ENCODE results near the gene C5orf46. TPM values are rescaled to one million over a fixed set of nuclear protein-coding genes. Genes with fewer than 3 reads are reported as not detected.
"Not testable (repeated sequence)": the region's sequence is repeated elsewhere in the genome, so short reads cannot be mapped to it uniquely, and the experiment has no call there.

Gene C5orf46
- 1.3 TPM for total RNA-seq
- polyA plus RNA-seq = not detected

- H3K36me3 ChIP-seq (ENCODE audit: insufficient read depth) = no peaks in the 10 kb centered on the region
- H3K4me1 ChIP-seq (ENCODE audit: insufficient read depth) = no peaks in the 10 kb centered on the region
- WGBS = 74% methylated on average over 8 of the region's 8 CpGs
- H3K4me3 ChIP-seq (ENCODE audit: low read depth, low read length) = no peak within 1 kb of the TSS
- DNase-seq (ENCODE audit: extremely low spot score) = no peak
- H3K27ac ChIP-seq (ENCODE audit: low read depth) = no peak within 1 kb of the TSS
Measured at GRCh38 chr5:147906326-147907095, at the start of gene C5orf46. C5orf46 (minus strand) TSS chr5:147906538; CDS start chr5:147906501, 37 bp downstream.

GRCh38 chr5:147954971-147955370 is 48.6 kb upstream of the C5orf46 start:
- H3K4me1 ChIP-seq (ENCODE audit: insufficient read depth) = no peaks in the 10 kb centered on the region
- H3K4me3 ChIP-seq (ENCODE audit: low read depth, low read length) = no peak overlapping the region
- no peak for DNase-seq (ENCODE audit: extremely low spot score)
- WGBS = 51% methylated on average over 6 of the region's 6 CpGs
- no peak overlapping the region for H3K27ac ChIP-seq (ENCODE audit: low read depth)
- no peaks in the 10 kb centered on the region for H3K36me3 ChIP-seq (ENCODE audit: insufficient read depth)

- DNase-seq (ENCODE audit: extremely low spot score) = no peak
- Histone ChIP-seq H3K27ac (ENCODE audit: low read depth) (no peak overlapping the region), H3K4me1 (ENCODE audit: insufficient read depth) (no peaks in the 10 kb centered on the region), H3K36me3 (ENCODE audit: insufficient read depth) (no peaks in the 10 kb centered on the region), H3K4me3 (ENCODE audit: low read depth, low read length) (no peak overlapping the region)
- WGBS = 43% methylated on average over 2 of the region's 2 CpGs
Measured at GRCh38 chr5:147949711-147950573, 43.6 kb upstream of the C5orf46 start.

- not testable (repeated sequence) for H3K4me3 ChIP-seq (ENCODE audit: low read depth, low read length); H3K36me3 ChIP-seq (ENCODE audit: insufficient read depth); H3K4me1 ChIP-seq (ENCODE audit: insufficient read depth); DNase-seq (ENCODE audit: extremely low spot score); H3K27ac ChIP-seq (ENCODE audit: low read depth)
- 91% methylated on average over 25 of the region's 25 CpGs for WGBS
Measured at GRCh38 chr5:147946658-147947274, 40.4 kb upstream of the C5orf46 start.

- Histone ChIP-seq H3K36me3 (ENCODE audit: insufficient read depth) (no peaks in the 10 kb centered on the region), H3K4me3 (ENCODE audit: low read depth, low read length) (no peak overlapping the region), H3K4me1 (ENCODE audit: insufficient read depth) (no peaks in the 10 kb centered on the region), H3K27ac (ENCODE audit: low read depth) (no peak overlapping the region)
- no peak for DNase-seq (ENCODE audit: extremely low spot score)
- 91% methylated on average over 4 of the region's 4 CpGs for WGBS
Measured at GRCh38 chr5:147939431-147940114, 33.2 kb upstream of the C5orf46 start.

- no peaks in the 10 kb centered on the region for H3K36me3 ChIP-seq (ENCODE audit: insufficient read depth)
- WGBS = 10% methylated on average over 3 of the region's 3 CpGs
- no peak for DNase-seq (ENCODE audit: extremely low spot score)
- H3K4me3 ChIP-seq (ENCODE audit: low read depth, low read length) = no peak overlapping the region
- H3K27ac ChIP-seq (ENCODE audit: low read depth) = no peak overlapping the region
- H3K4me1 ChIP-seq (ENCODE audit: insufficient read depth) = no peaks in the 10 kb centered on the region
Measured at GRCh38 chr5:147935032-147935431, 28.7 kb upstream of the C5orf46 start.

- 71% methylated on average over 2 of the region's 2 CpGs for WGBS
- no peak for DNase-seq (ENCODE audit: extremely low spot score)
- no peak overlapping the region for H3K4me3 ChIP-seq (ENCODE audit: low read depth, low read length)
- no peaks in the 10 kb centered on the region for H3K4me1 ChIP-seq (ENCODE audit: insufficient read depth)
- H3K36me3 ChIP-seq (ENCODE audit: insufficient read depth) = no peaks in the 10 kb centered on the region
- no peak overlapping the region for H3K27ac ChIP-seq (ENCODE audit: low read depth)
Measured at GRCh38 chr5:147930769-147931168, 24.4 kb upstream of the C5orf46 start.

GRCh38 chr5:147927901-147928300 is 21.6 kb upstream of the C5orf46 start:
- no peak for DNase-seq (ENCODE audit: extremely low spot score)
- H3K4me3 ChIP-seq (ENCODE audit: low read depth, low read length) = no peak overlapping the region
- no peak overlapping the region for H3K27ac ChIP-seq (ENCODE audit: low read depth)
- H3K36me3 ChIP-seq (ENCODE audit: insufficient read depth) = no peaks in the 10 kb centered on the region
- no peaks in the 10 kb centered on the region for H3K4me1 ChIP-seq (ENCODE audit: insufficient read depth)
- WGBS = 18% methylated on average over 3 of the region's 3 CpGs

- no peaks in the 10 kb centered on the region for H3K4me1 ChIP-seq (ENCODE audit: insufficient read depth)
- no peak overlapping the region for H3K4me3 ChIP-seq (ENCODE audit: low read depth, low read length)
- no peaks in the 10 kb centered on the region for H3K36me3 ChIP-seq (ENCODE audit: insufficient read depth)
- no peak overlapping the region for H3K27ac ChIP-seq (ENCODE audit: low read depth)
- DNase-seq (ENCODE audit: extremely low spot score) = no peak
- 80% methylated on average over 4 of the region's 4 CpGs for WGBS
Measured at GRCh38 chr5:147925020-147925419, 18.7 kb upstream of the C5orf46 start.

GRCh38 chr5:147921136-147921535 is 14.8 kb upstream of the C5orf46 start:
- H3K27ac ChIP-seq (ENCODE audit: low read depth) = no peak overlapping the region
- no peaks in the 10 kb centered on the region for H3K36me3 ChIP-seq (ENCODE audit: insufficient read depth)
- WGBS = 63% methylated on average over 2 of the region's 2 CpGs
- no peak overlapping the region for H3K4me3 ChIP-seq (ENCODE audit: low read depth, low read length)
- no peak for DNase-seq (ENCODE audit: extremely low spot score)
- H3K4me1 ChIP-seq (ENCODE audit: insufficient read depth) = no peaks in the 10 kb centered on the region

- H3K4me3 ChIP-seq (ENCODE audit: low read depth, low read length) = no peak overlapping the region
- DNase-seq (ENCODE audit: extremely low spot score) = no peak
- H3K4me1 ChIP-seq (ENCODE audit: insufficient read depth) = no peaks in the 10 kb centered on the region
- 89% methylated on average over 4 of the region's 4 CpGs for WGBS
- no peak overlapping the region for H3K27ac ChIP-seq (ENCODE audit: low read depth)
- H3K36me3 ChIP-seq (ENCODE audit: insufficient read depth) = no peaks in the 10 kb centered on the region
Measured at GRCh38 chr5:147920420-147921030, 14.2 kb upstream of the C5orf46 start.

- no peak overlapping the region for H3K27ac ChIP-seq (ENCODE audit: low read depth)
- WGBS = 85% methylated on average over 3 of the region's 3 CpGs
- no peaks in the 10 kb centered on the region for H3K4me1 ChIP-seq (ENCODE audit: insufficient read depth)
- H3K4me3 ChIP-seq (ENCODE audit: low read depth, low read length) = no peak overlapping the region
- H3K36me3 ChIP-seq (ENCODE audit: insufficient read depth) = no peaks in the 10 kb centered on the region
- DNase-seq (ENCODE audit: extremely low spot score) = no peak
Measured at GRCh38 chr5:147918899-147919298, 12.6 kb upstream of the C5orf46 start.

- Histone ChIP-seq H3K27ac (ENCODE audit: low read depth) (no peak overlapping the region), H3K4me1 (ENCODE audit: insufficient read depth) (no peaks in the 10 kb centered on the region), H3K36me3 (ENCODE audit: insufficient read depth) (no peaks in the 10 kb centered on the region), H3K4me3 (ENCODE audit: low read depth, low read length) (no peak overlapping the region)
- 23% methylated on average over 2 of the region's 2 CpGs for WGBS
- DNase-seq (ENCODE audit: extremely low spot score) = no peak
Measured at GRCh38 chr5:147918101-147918685, 11.9 kb upstream of the C5orf46 start.
